Liver (tissue), 9 donors: Measurements from ENCODE around the gene LTBP2. TPM values are rescaled to one million over a fixed set of nuclear protein-coding genes. Genes with fewer than 3 reads are reported as not detected.

Experiments used
- DNase-seq: peaks from one replicate; pipeline ENCODE4 v3.0.0-alpha.2; 2017; ENCODE audit warnings: low spot score
- H3K27ac ChIP-seq, 2 donors: one replicate each; pipeline ENCODE4 v1.7.0; 2013; ENCODE audit warnings: inconsistent platforms in 2 of 2, low read length in 2 of 2, control low read depth in 1 of 2, low read depth in 1 of 2, mild to moderate bottlenecking in 1 of 2
- H3K27me3 ChIP-seq, 4 donors: one replicate each; pipeline versions ENCODE4 v1.6.1 to v1.7.0; 2013; ENCODE audit warnings: low read length in 3 of 4, inconsistent platforms in 1 of 4, mild to moderate bottlenecking in 1 of 4, moderate library complexity in 1 of 4; ENCODE audit not compliant: control insufficient read depth in 4 of 4, insufficient read depth in 4 of 4
- H3K36me3 ChIP-seq, 4 donors: one replicate each; pipeline versions ENCODE4 v1.6.1 to v1.7.0; 2013; ENCODE audit warnings: low read length in 3 of 4, mild to moderate bottlenecking in 3 of 4, low read depth in 1 of 4, moderate library complexity in 1 of 4; ENCODE audit not compliant: control insufficient read depth in 4 of 4, insufficient read depth in 3 of 4
- H3K4me1 ChIP-seq, 4 donors: one replicate each; pipeline versions ENCODE4 v1.6.1 to v1.7.0; 2013; ENCODE audit warnings: low read length in 3 of 4, mild to moderate bottlenecking in 3 of 4, moderate library complexity in 1 of 4; ENCODE audit not compliant: control insufficient read depth in 4 of 4, insufficient read depth in 4 of 4
- H3K4me3 ChIP-seq, 3 donors: one replicate each; pipeline versions ENCODE4 v1.6.1 to v1.7.0; 2013; ENCODE audit warnings: low read length in 3 of 3, control low read depth in 1 of 3, low read depth in 1 of 3, mild to moderate bottlenecking in 1 of 3
- H3K9ac ChIP-seq, 2 donors: one replicate each; pipeline ENCODE4 v1.7.0; 2013; ENCODE audit warnings: low read length in 2 of 2, mild to moderate bottlenecking in 2 of 2, moderate library complexity in 2 of 2, control low read depth in 1 of 2, low read depth in 1 of 2
- H3K9me3 ChIP-seq, 4 donors: one replicate each; pipeline versions ENCODE4 v1.6.1 to v1.7.0; 2013; ENCODE audit warnings: low read length in 3 of 4; ENCODE audit not compliant: control insufficient read depth in 4 of 4
- EGR1 ChIP-seq, 2 donors: IDR thresholded peaks; 2 replicates each; pipeline ENCODE4 v1.6.1; 2016 to 2018; ENCODE audit warnings: antibody characterized with exemption in 2 of 2, low read depth in 2 of 2
- FOXA1 ChIP-seq: IDR thresholded peaks from 2 replicates; pipeline ENCODE4 v1.6.1; 2016; ENCODE audit warnings: antibody characterized with exemption
- FOXA2 ChIP-seq: IDR thresholded peaks from 2 replicates; pipeline ENCODE4 v1.6.1; 2016; ENCODE audit warnings: antibody characterized with exemption
- HNF4A ChIP-seq, 2 donors: conservative IDR thresholded peaks; 2 replicates each; pipeline ENCODE4 v1.6.1; 2016; ENCODE audit warnings: antibody characterized with exemption in 2 of 2, mild to moderate bottlenecking in 2 of 2
- HNF4G ChIP-seq: IDR thresholded peaks from 2 replicates; pipeline ENCODE4 v1.6.1; 2016; ENCODE audit warnings: antibody characterized with exemption
- MAX ChIP-seq: IDR thresholded peaks from 2 replicates; pipeline ENCODE4 v1.6.1; 2016; ENCODE audit warnings: antibody characterized with exemption
- NR2F2 ChIP-seq: IDR thresholded peaks from 2 replicates; pipeline ENCODE4 v1.6.1; 2016; ENCODE audit warnings: antibody characterized with exemption
- RAD21 ChIP-seq, 2 donors: IDR thresholded peaks; 2 replicates each; pipeline ENCODE4 v1.6.1; 2016; ENCODE audit warnings: antibody characterized with exemption in 2 of 2, mild to moderate bottlenecking in 2 of 2
- REST ChIP-seq: IDR thresholded peaks from 2 replicates; pipeline ENCODE4 v1.6.1; 2016; ENCODE audit warnings: antibody characterized with exemption, mild to moderate bottlenecking
- RXRA ChIP-seq, 2 donors: IDR thresholded peaks; 2 replicates each; pipeline ENCODE4 v1.6.1; 2017 to 2018; ENCODE audit warnings: antibody characterized with exemption in 2 of 2, mild to moderate bottlenecking in 1 of 2
- TAF1 ChIP-seq: conservative IDR thresholded peaks from 2 replicates; pipeline ENCODE4 v1.6.1; 2016; ENCODE audit warnings: antibody characterized with exemption, mild to moderate bottlenecking
- YY1 ChIP-seq: IDR thresholded peaks from 2 replicates; pipeline ENCODE4 v1.6.1; 2016; ENCODE audit warnings: antibody characterized with exemption, mild to moderate bottlenecking
- WGBS: extraction: QIAGEN DNeasy Blood & Tissue Kit; methylation state at CpG from one replicate; pipeline ENCODE4 v1.1.7; 2013; 5-methylcytosine and 5-hydroxymethylcytosine counted together
- polyA plus RNA-seq, 2 donors: library from polyadenylated mRNA; stranded (reverse) in 1 of 2; unstranded in 1 of 2; fragments of 200-250 nt in 1 of 2; fragments of >200 nt in 1 of 2; fragmentation: Nextera tagmentation in 1 of 2; extraction: Ambion mirVana in 1 of 2; gene quantifications; one replicate each; pipeline versions ENCODE4 v1.2.1 to v1.2.3, GENCODE V29; 2013 to 2015
- total RNA-seq, 2 donors: library from RNA; depleted of rRNA; stranded (reverse); fragments of >200 nt; gene quantifications; one replicate each; pipeline ENCODE4 v1.2.3, GENCODE V29; 2014
- TF ChIP-seq, protein P1 (sequence below): fragments of 150-350 bp; IDR thresholded peaks from 2 replicates; pipeline ENCODE4 v1.5.1; 2017; ENCODE audit warnings: improper control_type of control experiment, low read depth, low read length; ENCODE audit not compliant: missing input control
- TF ChIP-seq, protein P2 (sequence below): IDR thresholded peaks from 2 replicates; pipeline ENCODE4 v1.6.1; 2016; ENCODE audit warnings: antibody characterized with exemption
- donor health status: healthy.
- donor health status: healthy.
- donor health status: healthy.
- donor health status: healthy.
- donor health status: healthy.

LTBP2 gene
- total and polyA plus RNA-seq, 4 donors = 0.24 to 1.3 (median 0.89) TPM

- TF ChIP-seq, protein P1, sequence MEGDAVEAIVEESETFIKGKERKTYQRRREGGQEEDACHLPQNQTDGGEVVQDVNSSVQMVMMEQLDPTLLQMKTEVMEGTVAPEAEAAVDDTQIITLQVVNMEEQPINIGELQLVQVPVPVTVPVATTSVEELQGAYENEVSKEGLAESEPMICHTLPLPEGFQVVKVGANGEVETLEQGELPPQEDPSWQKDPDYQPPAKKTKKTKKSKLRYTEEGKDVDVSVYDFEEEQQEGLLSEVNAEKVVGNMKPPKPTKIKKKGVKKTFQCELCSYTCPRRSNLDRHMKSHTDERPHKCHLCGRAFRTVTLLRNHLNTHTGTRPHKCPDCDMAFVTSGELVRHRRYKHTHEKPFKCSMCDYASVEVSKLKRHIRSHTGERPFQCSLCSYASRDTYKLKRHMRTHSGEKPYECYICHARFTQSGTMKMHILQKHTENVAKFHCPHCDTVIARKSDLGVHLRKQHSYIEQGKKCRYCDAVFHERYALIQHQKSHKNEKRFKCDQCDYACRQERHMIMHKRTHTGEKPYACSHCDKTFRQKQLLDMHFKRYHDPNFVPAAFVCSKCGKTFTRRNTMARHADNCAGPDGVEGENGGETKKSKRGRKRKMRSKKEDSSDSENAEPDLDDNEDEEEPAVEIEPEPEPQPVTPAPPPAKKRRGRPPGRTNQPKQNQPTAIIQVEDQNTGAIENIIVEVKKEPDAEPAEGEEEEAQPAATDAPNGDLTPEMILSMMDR = no peak
- no peak for TF ChIP-seq YY1
- TF ChIP-seq TAF1 = no peak
Observed at GRCh38 chr14:74630881-74631690, 19.0 kb upstream of the LTBP2 start (continued).

GRCh38 chr14:74628418-74628817, 16.4 kb upstream of the LTBP2 start:
- TF ChIP-seq HNF4A (conservative IDR thresholded peaks at IDR 0.05) = peak; percentile 40 to 72
- TF ChIP-seq FOXA2 = no peak
- Histone ChIP-seq H3K4me1 (peaks cover 0 to 8% (median 4%) of the 10 kb centered on the region in 4 donors), H3K27me3 (no peaks in the 10 kb centered on the region), H3K36me3 (no peaks in the 10 kb centered on the region), H3K27ac (no peak overlapping the region), H3K9me3 (no peaks in the 10 kb centered on the region), H3K4me3 (no peak overlapping the region), H3K9ac (no peak overlapping the region)
- WGBS = 67% methylated on average over 5 of the region's 5 CpGs
- no peak for DNase-seq

GRCh38 chr14:74627076-74627475, 15.0 kb upstream of the LTBP2 start:
- TF ChIP-seq FOXA1 (no peak), EGR1 (IDR thresholded peaks at IDR 0.05; ENCODE audit: low read depth in 2 of 2) (no peak), NR2F2 (no peak), REST (no peak), RXRA (IDR thresholded peaks at IDR 0.05) (no peak), MAX (no peak), FOXA2 (no peak), YY1 (no peak), HNF4G (no peak), RAD21 (IDR thresholded peaks at IDR 0.05) (no peak), TAF1 (no peak), HNF4A (conservative IDR thresholded peaks at IDR 0.05) (no peak)
- TF ChIP-seq, protein P2, sequence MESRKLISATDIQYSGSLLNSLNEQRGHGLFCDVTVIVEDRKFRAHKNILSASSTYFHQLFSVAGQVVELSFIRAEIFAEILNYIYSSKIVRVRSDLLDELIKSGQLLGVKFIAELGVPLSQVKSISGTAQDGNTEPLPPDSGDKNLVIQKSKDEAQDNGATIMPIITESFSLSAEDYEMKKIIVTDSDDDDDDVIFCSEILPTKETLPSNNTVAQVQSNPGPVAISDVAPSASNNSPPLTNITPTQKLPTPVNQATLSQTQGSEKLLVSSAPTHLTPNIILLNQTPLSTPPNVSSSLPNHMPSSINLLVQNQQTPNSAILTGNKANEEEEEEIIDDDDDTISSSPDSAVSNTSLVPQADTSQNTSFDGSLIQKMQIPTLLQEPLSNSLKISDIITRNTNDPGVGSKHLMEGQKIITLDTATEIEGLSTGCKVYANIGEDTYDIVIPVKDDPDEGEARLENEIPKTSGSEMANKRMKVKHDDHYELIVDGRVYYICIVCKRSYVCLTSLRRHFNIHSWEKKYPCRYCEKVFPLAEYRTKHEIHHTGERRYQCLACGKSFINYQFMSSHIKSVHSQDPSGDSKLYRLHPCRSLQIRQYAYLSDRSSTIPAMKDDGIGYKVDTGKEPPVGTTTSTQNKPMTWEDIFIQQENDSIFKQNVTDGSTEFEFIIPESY = no peak
- no peak overlapping the region for H3K27ac ChIP-seq
- no peak overlapping the region for H3K9ac ChIP-seq
- peaks cover 0 to 8% (median 4%) of the 10 kb centered on the region in 4 donors for H3K4me1 ChIP-seq
- no peaks in the 10 kb centered on the region for H3K27me3 ChIP-seq
- no peaks in the 10 kb centered on the region for H3K36me3 ChIP-seq
- H3K4me3 ChIP-seq = no peak overlapping the region
- H3K9me3 ChIP-seq = no peaks in the 10 kb centered on the region
- 77% methylated on average over 8 of the region's 8 CpGs for WGBS
- no peak for DNase-seq
